H1 (cell line): ENCODE data around the gene MORF4L1. TPM values are rescaled to one million over a fixed set of nuclear protein-coding genes. Genes with fewer than 3 reads are reported as not detected.

Experiments
- CTCF ChIA-PET: fragments of 300-600 bp; sonication (Branson Sonifier 250); formaldehyde crosslinking; loops from one replicate; lab custom pipeline; 2021; ENCODE audit not compliant: partially characterized antibody; lab: Charles Lee
- POLR2A ChIA-PET: fragments of 300-600 bp; sonication (Branson Sonifier 250); formaldehyde crosslinking; loops from one replicate; lab custom pipeline; 2021; ENCODE audit warnings: inconsistent platforms; ENCODE audit not compliant: partially characterized antibody; lab: Charles Lee
- DNase-seq, 2 experiments: peaks; one replicate each; pipeline versions ENCODE4 v3.0.0 to v3.0.0-alpha.2; 2010 to 2022; ENCODE audit warnings: low spot score in 2 of 2, low read depth in 1 of 2, mixed read lengths in 1 of 2
- FAIRE-seq: peaks from 2 replicates; lab custom pipeline; 2011; peaks lifted over from hg19 to GRCh38; lab: Jason Lieb, UNC
- H2AFZ ChIP-seq: 2 replicates; pipeline ENCODE4 v1.8.1; 2012; ENCODE audit warnings: low read length, inconsistent platforms
- H2AK5ac ChIP-seq: 2 replicates; pipeline ENCODE4 v1.6.1; 2013; ENCODE audit warnings: low read depth, low read length
- H2BK120ac ChIP-seq: replicated peaks from 2 replicates; pipeline ENCODE3; 2013; ENCODE audit warnings: low read depth, low read length, inconsistent platforms
- H2BK12ac ChIP-seq: 2 replicates; pipeline ENCODE4 v1.6.1; 2013; ENCODE audit warnings: low read depth, low read length
- H2BK15ac ChIP-seq: 2 replicates; pipeline ENCODE4 v1.6.1; 2013; ENCODE audit warnings: low read length
- H2BK20ac ChIP-seq: 2 replicates; pipeline ENCODE4 v1.6.1; 2013; ENCODE audit warnings: low read length
- H2BK5ac ChIP-seq: 2 replicates; pipeline ENCODE4 v1.6.1; 2013; ENCODE audit warnings: low read depth, low read length
- H3K14ac ChIP-seq: 2 replicates; pipeline ENCODE4 v1.6.1; 2013; ENCODE audit warnings: inconsistent platforms; ENCODE audit not compliant: insufficient read length
- H3K18ac ChIP-seq: 2 replicates; pipeline ENCODE4 v1.6.1; 2013; ENCODE audit warnings: low read length; ENCODE audit errors: extremely low read depth
- H3K23ac ChIP-seq: 2 replicates; pipeline ENCODE4 v1.6.1; 2013; ENCODE audit warnings: inconsistent platforms; ENCODE audit not compliant: insufficient read length
- H3K23me2 ChIP-seq: 2 replicates; pipeline ENCODE4 v1.6.1; 2013; ENCODE audit warnings: low read depth, low read length
- H3K27ac ChIP-seq: 2 replicates; pipeline ENCODE4 v1.6.1; 2011; ENCODE audit warnings: low read depth, low read length, inconsistent platforms
- H3K27me3 ChIP-seq, 4 experiments: replicated peaks in 1 of 4; 1 replicate in 1 of 4; 2 replicates in 3 of 4; pipeline versions ENCODE4 v1.6.1 to v1.8.1; 2011 to 2013; ENCODE audit warnings: low read length in 3 of 4, mild to moderate bottlenecking in 3 of 4, inconsistent platforms in 2 of 4, mixed read lengths in 2 of 4, moderate library complexity in 1 of 4; ENCODE audit not compliant: control insufficient read depth in 3 of 4, insufficient read depth in 3 of 4; ENCODE audit errors: extremely low read depth in 1 of 4
- H3K36me3 ChIP-seq, 4 experiments: 2 replicates each; pipeline versions ENCODE4 v1.6.1 to v1.8.1; 2011 to 2013; ENCODE audit warnings: mild to moderate bottlenecking in 4 of 4, low read length in 3 of 4, moderate library complexity in 2 of 4, control low read depth in 1 of 4, inconsistent platforms in 1 of 4; ENCODE audit not compliant: insufficient read depth in 4 of 4, control insufficient read depth in 2 of 4
- H3K4ac ChIP-seq: replicated peaks from 2 replicates; pipeline ENCODE3; 2013; ENCODE audit warnings: low read length, low read depth, mixed read lengths, inconsistent platforms; ENCODE audit not compliant: insufficient read length
- H3K4me1 ChIP-seq, 4 experiments: replicated peaks in 1 of 4; 1 replicate in 1 of 4; 2 replicates in 3 of 4; pipeline versions ENCODE4 v1.6.1 to v1.8.1; 2011 to 2013; ENCODE audit warnings: low read length in 3 of 4, inconsistent platforms in 2 of 4, mixed read lengths in 1 of 4; ENCODE audit not compliant: insufficient read depth in 4 of 4, control insufficient read depth in 3 of 4
- H3K4me2 ChIP-seq, 2 experiments: 2 replicates each; pipeline versions ENCODE4 v1.6.1 to v1.8.1; 2011 to 2013; ENCODE audit warnings: low read depth in 2 of 2, low read length in 2 of 2, control low read depth in 1 of 2, inconsistent platforms in 1 of 2, mild to moderate bottlenecking in 1 of 2; ENCODE audit not compliant: insufficient read depth in 1 of 2
- H3K4me3 ChIP-seq, 4 experiments: fragments of 200-600, 300-600 bp in 1 of 4; sonication (generic), shearing (Covaris generic), sonication (Bioruptor Twin) in 1 of 4; 2 replicates each; pipeline versions ENCODE4 v1.5.1 to v1.8.1; 2011 to 2016; ENCODE audit warnings: low read length in 4 of 4, low read depth in 3 of 4, control low read depth in 2 of 4, inconsistent platforms in 2 of 4, mild to moderate bottlenecking in 2 of 4, mixed read lengths in 1 of 4, moderate library complexity in 1 of 4; ENCODE audit not compliant: insufficient read depth in 2 of 4; ENCODE audit errors: extremely low read depth in 1 of 4
- H3K56ac ChIP-seq: replicated peaks from 2 replicates; pipeline ENCODE3; 2013; ENCODE audit warnings: low read depth, mild to moderate bottlenecking, mixed read lengths, low read length, inconsistent platforms; ENCODE audit not compliant: insufficient read length
- H3K79me1 ChIP-seq: 2 replicates; pipeline ENCODE4 v1.6.1; 2013; ENCODE audit warnings: low read depth, low read length, control low read depth
- H3K79me2 ChIP-seq, 2 experiments: 2 replicates each; pipeline versions ENCODE4 v1.6.1 to v1.8.1; 2012 to 2013; ENCODE audit warnings: low read length in 2 of 2, mild to moderate bottlenecking in 2 of 2, inconsistent platforms in 1 of 2; ENCODE audit not compliant: insufficient read depth in 2 of 2, control insufficient read depth in 1 of 2
- H3K9ac ChIP-seq, 4 experiments: replicated peaks in 1 of 4; 1 replicate in 1 of 4; 2 replicates in 3 of 4; pipeline versions ENCODE4 v1.6.1 to v1.8.1; 2011 to 2013; ENCODE audit warnings: low read depth in 3 of 4, low read length in 3 of 4, control low read depth in 2 of 4, mild to moderate bottlenecking in 2 of 4, moderate library complexity in 2 of 4, inconsistent platforms in 1 of 4; ENCODE audit errors: extremely low read depth in 1 of 4
- H3K9me3 ChIP-seq, 2 experiments: 2 replicates each; pipeline versions ENCODE4 v1.6.1 to v1.8.1; 2012 to 2013; ENCODE audit warnings: mild to moderate bottlenecking in 2 of 2, moderate library complexity in 2 of 2, control low read depth in 1 of 2, inconsistent platforms in 1 of 2, low read depth in 1 of 2, low read length in 1 of 2, mixed read lengths in 1 of 2; ENCODE audit not compliant: insufficient read depth in 2 of 2
- H4K20me1 ChIP-seq, 2 experiments: replicated peaks in 1 of 2; 2 replicates each; pipeline versions ENCODE3 to v1.8.1; 2011 to 2013; ENCODE audit warnings: inconsistent platforms in 2 of 2, low read length in 2 of 2, mild to moderate bottlenecking in 1 of 2; ENCODE audit not compliant: insufficient read depth in 2 of 2, control insufficient read depth in 1 of 2
- H4K5ac ChIP-seq: 2 replicates; pipeline ENCODE4 v1.6.1; 2013; ENCODE audit warnings: low read length, low read depth, mixed read lengths, inconsistent platforms; ENCODE audit not compliant: insufficient read length
- H4K8ac ChIP-seq: 2 replicates; pipeline ENCODE4 v1.8.0; 2013; ENCODE audit warnings: mild to moderate bottlenecking, moderate library complexity, low read length, inconsistent platforms; ENCODE audit not compliant: insufficient read depth; ENCODE audit errors: extremely low read depth
- H4K91ac ChIP-seq: replicated peaks from 2 replicates; pipeline ENCODE3; 2013; ENCODE audit warnings: low read length, mixed read lengths, inconsistent platforms; ENCODE audit not compliant: insufficient read length
- CBX5 ChIP-seq: fragments of 300-800, 300-1000 bp; sonication (generic); IDR thresholded peaks from 2 replicates; pipeline ENCODE4 v1.7.1; 2016; ENCODE audit warnings: antibody characterized with exemption, low read length, low read depth
- CREB1 ChIP-seq: IDR thresholded peaks from 2 replicates; pipeline ENCODE4 v1.6.1; 2012; ENCODE audit warnings: inconsistent platforms
- RBBP5 ChIP-seq: IDR thresholded peaks from 2 replicates; pipeline ENCODE4 v1.7.1; 2012; ENCODE audit warnings: low read depth, mild to moderate bottlenecking, inconsistent platforms, low read length, moderate library complexity, borderline replicate concordance
- RNF2 ChIP-seq: fragments of 200-900, 300-1000 bp; sonication (generic); IDR thresholded peaks from 2 replicates; pipeline ENCODE4 v1.7.1; 2016; ENCODE audit warnings: borderline replicate concordance, low read depth, mild to moderate bottlenecking, antibody characterized with exemption, low read length; ENCODE audit not compliant: poor library complexity, severe bottlenecking; ENCODE audit errors: missing control alignments
- WGBS, 2 experiments: shearing (Covaris generic) in 1 of 2; methylation state at CpG; one replicate each; pipeline versions ENCODE4 v1.1.6 to v1.1.7; 2013 to 2015; ENCODE audit warnings: low lambda C conversion rate in 2 of 2, mixed read lengths in 2 of 2, inconsistent platforms in 1 of 2, low coverage in 1 of 2, missing lambda C conversion rate in 1 of 2; ENCODE audit not compliant: insufficient replicate concordance in 2 of 2, insufficient coverage in 1 of 2, insufficient read length in 1 of 2; ENCODE audit errors: extremely low coverage in 1 of 2, missing lambda C conversion rate in 1 of 2; 5-methylcytosine and 5-hydroxymethylcytosine counted together
- polyA plus RNA-seq, 7 experiments: library from polyadenylated mRNA; depleted of rRNA in 3 of 7; stranded (reverse) in 5 of 7; unstranded in 2 of 7; fragments of >200 nt in 5 of 7; fragments of 200-250 nt in 2 of 7; gene quantifications; 1 replicate in 5 of 7; 2 replicates in 1 of 7; 4 replicates in 1 of 7; pipeline versions ENCODE4 v1.2.1 to v1.2.3, GENCODE V29; 2011 to 2013; ENCODE audit warnings: missing spikeins in 2 of 7, mixed read lengths in 2 of 7
- total RNA-seq: library from RNA; stranded (reverse); fragmentation: NEBNext Ultra II Directional; extraction: Animal tissue kit (Norgen Biotek cat#: 25700); gene quantifications from 2 replicates; pipeline ENCODE4 v1.2.1, GENCODE V29; 2021

Gene MORF4L1
- total and polyA plus RNA-seq, 2 of the 8 experiments (the other 6 are each of a cell fraction or from before 2014, with no cell fraction given), result 260 to 533 TPM

- H3K4me3 ChIP-seq, result no peak overlapping the region
- CTCF ChIA-PET, result interaction anchor here (0.6 to 6.0 kb wide), 10 partner anchors 9 to 267 kb away, joined by 3 to 41 read pairs (median 12); no protein-coding TSS in a partner anchor
- FAIRE-seq, result no peak
- no peaks in the 10 kb centered on the region for H3K79me2 ChIP-seq
- no peak overlapping the region for H3K9ac ChIP-seq
- H3K36me3 ChIP-seq, result peaks cover 0 to 31% (median 7%) of the 10 kb centered on the region in 4 experiments; a peak in 6 of 8 replicates
- H3K79me1 ChIP-seq, result no peaks in the 10 kb centered on the region
- POLR2A ChIA-PET, result interaction anchor here (1.0 kb wide), 1 partner anchor 80 kb away, joined by 3 read pairs; no protein-coding TSS in a partner anchor
- no peak overlapping the region for H2AK5ac ChIP-seq
- H3K4me2 ChIP-seq, result no peak overlapping the region
- no peak overlapping the region for H3K14ac ChIP-seq
- no peaks in the 10 kb centered on the region for H3K4me1 ChIP-seq
- H3K27ac ChIP-seq, result no peak overlapping the region
- no peak overlapping the region for H3K4ac ChIP-seq
- no peak overlapping the region for H3K23ac ChIP-seq
- H2BK5ac ChIP-seq, result no peak overlapping the region
- H4K20me1 ChIP-seq, result peaks cover 0 to 2% of the 10 kb centered on the region in 2 experiments
- no peak overlapping the region for H2BK15ac ChIP-seq
- 93% methylated on average over 9 of the region's 18 CpGs; no CpG with 5 or more reads in 1 of the 2 experiments for WGBS, 2 experiments
- H3K56ac ChIP-seq, result no peak overlapping the region
- no peak overlapping the region for H2BK120ac ChIP-seq
- no peak overlapping the region for H2BK12ac ChIP-seq
- H4K8ac ChIP-seq, result no peak overlapping the region
- H3K23me2 ChIP-seq, result no peaks in the 10 kb centered on the region
- DNase-seq, result no peak
- H2AFZ ChIP-seq, result no peak overlapping the region
- H4K5ac ChIP-seq, result no peak overlapping the region
- H3K27me3 ChIP-seq, result no peaks in the 10 kb centered on the region
- no peaks in the 10 kb centered on the region for H3K9me3 ChIP-seq
- no peak overlapping the region for H2BK20ac ChIP-seq
- H4K91ac ChIP-seq, result no peak overlapping the region
- no peak overlapping the region for H3K18ac ChIP-seq
- TF ChIP-seq CREB1 (no peak), CBX5 (no peak), RNF2 (no peak), RBBP5 (no peak)
Observed at GRCh38 chr15:78923480-78924360, 51.0 kb downstream of the MORF4L1 start.
